PC-3 (cell line): Measurements from ENCODE around the gene AGAP1. TPM values are rescaled to one million over a fixed set of nuclear protein-coding genes. Genes with fewer than 3 reads are reported as not detected.

Experiments used
- ATAC-seq: fragments of 200-7000 bp; cut with Tn5 transposase; 2 replicates; pipeline ENCODE4 v1.9.1; 2020; ENCODE audit warnings: mild to moderate bottlenecking, moderate library complexity
- BruUV-seq: library from RNA; stranded (reverse); fragments of 400-500 nt; replicated peaks from 2 replicates; lab custom pipeline; 2021; lab: Mats Ljungman, UMichigan
- CTCF ChIA-PET: fragments of 300-600 bp; sonication (Branson Sonifier 250); formaldehyde crosslinking; loops from one replicate; lab custom pipeline; 2022; ENCODE audit warnings: antibody characterized with exemption; lab: Charles Lee
- POLR2A ChIA-PET: fragments of 300-600 bp; sonication (Branson Sonifier 250); formaldehyde crosslinking; loops from one replicate; lab custom pipeline; 2022; ENCODE audit warnings: antibody characterized with exemption; ENCODE audit not compliant: unreplicated experiment; lab: Charles Lee
- DNase-seq: peaks from one replicate; pipeline ENCODE4 v3.0.0-alpha.2; 2015
- H2AFZ ChIP-seq: fragments of 300-600 bp; sonication (generic); 2 replicates; pipeline ENCODE4 v1.6.0; 2016; ENCODE audit warnings: antibody characterized with exemption, low read length
- H3F3A ChIP-seq: fragments of 300-600 bp; sonication (generic); one replicate; pipeline ENCODE4 v1.6.0; 2017; ENCODE audit warnings: antibody characterized with exemption, low read length, control low read depth, mild to moderate bottlenecking; ENCODE audit not compliant: unreplicated experiment
- H3K27ac ChIP-seq: fragments of 300-600 bp; sonication (generic); 2 replicates; pipeline ENCODE4 v1.5.1; 2016; ENCODE audit warnings: mild to moderate bottlenecking, low read length
- H3K27me3 ChIP-seq: fragments of 300-600 bp; sonication (generic); 2 replicates; pipeline ENCODE4 v1.6.1; 2016; ENCODE audit warnings: low read length, mixed read lengths
- H3K36me3 ChIP-seq: fragments of 300-600 bp; sonication (generic); 2 replicates; pipeline ENCODE4 v1.6.1; 2016; ENCODE audit warnings: low read depth, mixed run types, low read length, mixed read lengths
- H3K4me1 ChIP-seq: fragments of 300-600 bp; sonication (generic); 2 replicates; pipeline ENCODE4 v1.5.1; 2016; ENCODE audit warnings: low read length; ENCODE audit not compliant: insufficient read depth
- H3K4me2 ChIP-seq: fragments of 300-600 bp; sonication (generic); 2 replicates; pipeline ENCODE4 v1.6.0; 2016; ENCODE audit warnings: low read length
- H3K4me3 ChIP-seq: fragments of 300-600 bp; sonication (generic); 2 replicates; pipeline ENCODE4 v1.5.1; 2016; ENCODE audit warnings: mild to moderate bottlenecking, low read length, mixed read lengths
- H3K79me2 ChIP-seq: fragments of 300-600 bp; sonication (generic); 2 replicates; pipeline ENCODE4 v1.6.1; 2017; ENCODE audit warnings: low read length, mixed read lengths
- H3K9ac ChIP-seq: fragments of 300-600 bp; sonication (generic); 2 replicates; pipeline ENCODE4 v1.6.0; 2016; ENCODE audit warnings: mild to moderate bottlenecking, low read length
- H3K9me2 ChIP-seq: fragments of 300-600 bp; sonication (generic); replicated peaks from 2 replicates; pipeline ENCODE4 v1.6.1; 2016; ENCODE audit warnings: mixed run types, low read length, mixed read lengths
- H3K9me3 ChIP-seq: fragments of 300-600 bp; sonication (generic); 2 replicates; pipeline ENCODE4 v1.6.1; 2016; ENCODE audit warnings: low read length, mixed read lengths
- H4K20me1 ChIP-seq: fragments of 300-600 bp; sonication (generic); 2 replicates; pipeline ENCODE4 v1.6.1; 2016; ENCODE audit warnings: low read length, mixed read lengths
- CTCF ChIP-seq: fragments of 300-600 bp; sonication (generic); conservative IDR thresholded peaks from 2 replicates; pipeline ENCODE4 v1.5.1; 2017; ENCODE audit warnings: antibody characterized with exemption, low read depth, mild to moderate bottlenecking, low read length
- EZH2 ChIP-seq: fragments of 300-600 bp; sonication (generic); IDR thresholded peaks from one replicate; pipeline ENCODE4 v1.6.1; 2017; ENCODE audit warnings: antibody characterized with exemption, mild to moderate bottlenecking, low read length; ENCODE audit not compliant: unreplicated experiment
- EZH2phosphoT487 ChIP-seq: fragments of 300-600 bp; sonication (generic); IDR thresholded peaks from 2 replicates; pipeline ENCODE4 v1.6.1; 2018; ENCODE audit warnings: mild to moderate bottlenecking, antibody characterized with exemption, low read length, borderline replicate concordance
- intact Hi-C: fragments of 100-400 bp; cut with micrococcal nuclease; formaldehyde crosslinking; loops from 2 replicates; pipeline ENCODE4 v1.9.0; 2023
- total RNA-seq: library from RNA; depleted of rRNA; stranded (reverse); fragments of >200 nt; gene quantifications from 2 replicates; pipeline ENCODE4 v1.2.3, GENCODE V29; 2014

Gene AGAP1
- total RNA-seq, 1 experiment from 2014 or later = 31.0 TPM

GRCh38 chr2:236082061-236082460, 588.2 kb downstream of the AGAP1 start:
- ATAC-seq (no peak), DNase-seq (no peak)
- intact Hi-C loops = no loop called here
- Histone ChIP-seq H3K9ac (no peak overlapping the region), H3K79me2 (no peaks in the 10 kb centered on the region), H3K9me2 (no peaks in the 10 kb centered on the region), H3K9me3 (no peaks in the 10 kb centered on the region), H3K27ac (no peak overlapping the region), H3K4me1 (peaks cover 24% of the 10 kb centered on the region), H3K4me2 (peak overlapping the region; percentile 38; the same call in 1 of the 2 replicates), H3K27me3 (no peaks in the 10 kb centered on the region), H2AFZ (no peak overlapping the region), H3K36me3 (no peaks in the 10 kb centered on the region), H3F3A (no peaks in the 10 kb centered on the region), H4K20me1 (no peaks in the 10 kb centered on the region; the same call in 1 of the 2 replicates), H3K4me3 (no peak overlapping the region)
- ChIA-PET POLR2A (no interaction called here), CTCF (no interaction called here)
- no TSS peak for BruUV-seq
- TF ChIP-seq EZH2 (no peak), CTCF (no peak), EZH2phosphoT487 (no peak)

- intact Hi-C loops = no loop called here
- no peaks in the 10 kb centered on the region for H3K9me2 ChIP-seq
- ATAC-seq (no peak), DNase-seq (no peak)
- H3K4me2 ChIP-seq = no peak overlapping the region
- no TSS peak for BruUV-seq
- H3K9me3 ChIP-seq = no peaks in the 10 kb centered on the region
- ChIA-PET CTCF (no interaction called here), POLR2A (no interaction called here)
- no peak overlapping the region for H3K27ac ChIP-seq
- no peak overlapping the region for H3K4me3 ChIP-seq
- H3K27me3 ChIP-seq = no peaks in the 10 kb centered on the region
- no peaks in the 10 kb centered on the region for H3K79me2 ChIP-seq
- no peak for TF ChIP-seq CTCF
- TF ChIP-seq EZH2 = no peak
- H3K4me1 ChIP-seq = peaks cover 20% of the 10 kb centered on the region
- no peaks in the 10 kb centered on the region for H3K36me3 ChIP-seq
- no peak overlapping the region for H2AFZ ChIP-seq
- no peaks in the 10 kb centered on the region for H3F3A ChIP-seq
- no peak overlapping the region for H3K9ac ChIP-seq
- H4K20me1 ChIP-seq = no peaks in the 10 kb centered on the region; the same call in 1 of the 2 replicates
These were observed 590.1 kb downstream of the AGAP1 start for GRCh38 chr2:236083934-236084333.

GRCh38 chr2:236085211-236085610, 591.4 kb downstream of the AGAP1 start:
- ChIA-PET POLR2A (no interaction called here), CTCF (no interaction called here)
- H3K79me2 ChIP-seq = no peaks in the 10 kb centered on the region
- peaks cover 19% of the 10 kb centered on the region for H3K4me1 ChIP-seq
- H3K9ac ChIP-seq = no peak overlapping the region
- no peak overlapping the region for H2AFZ ChIP-seq
- no peak for TF ChIP-seq EZH2
- TF ChIP-seq CTCF = no peak
- TF ChIP-seq EZH2phosphoT487 = no peak
- no TSS peak for BruUV-seq
- no peak overlapping the region for H3K4me2 ChIP-seq
- H3F3A ChIP-seq = no peaks in the 10 kb centered on the region
- intact Hi-C loops = no loop called here
- no peak for ATAC-seq
- no peaks in the 10 kb centered on the region for H3K9me3 ChIP-seq
- no peak for DNase-seq
- H3K36me3 ChIP-seq = no peaks in the 10 kb centered on the region
- H3K27me3 ChIP-seq = no peaks in the 10 kb centered on the region
- H4K20me1 ChIP-seq = no peaks in the 10 kb centered on the region
- no peak overlapping the region for H3K4me3 ChIP-seq
- no peak overlapping the region for H3K27ac ChIP-seq
- H3K9me2 ChIP-seq = no peaks in the 10 kb centered on the region
